Fibroblast of peridontal ligament (primary cell): ENCODE results near the gene ADAMTSL2.
"Not testable (repeated sequence)": the region's sequence is repeated elsewhere in the genome, so short reads cannot be mapped to it uniquely, and the experiment has no call there.

Source experiments
- DNase-seq: peaks from one replicate; pipeline ENCODE4 v3.0.0-alpha.2; 2010; ENCODE audit errors: extremely low read depth

The ADAMTSL2 gene

DNA sequence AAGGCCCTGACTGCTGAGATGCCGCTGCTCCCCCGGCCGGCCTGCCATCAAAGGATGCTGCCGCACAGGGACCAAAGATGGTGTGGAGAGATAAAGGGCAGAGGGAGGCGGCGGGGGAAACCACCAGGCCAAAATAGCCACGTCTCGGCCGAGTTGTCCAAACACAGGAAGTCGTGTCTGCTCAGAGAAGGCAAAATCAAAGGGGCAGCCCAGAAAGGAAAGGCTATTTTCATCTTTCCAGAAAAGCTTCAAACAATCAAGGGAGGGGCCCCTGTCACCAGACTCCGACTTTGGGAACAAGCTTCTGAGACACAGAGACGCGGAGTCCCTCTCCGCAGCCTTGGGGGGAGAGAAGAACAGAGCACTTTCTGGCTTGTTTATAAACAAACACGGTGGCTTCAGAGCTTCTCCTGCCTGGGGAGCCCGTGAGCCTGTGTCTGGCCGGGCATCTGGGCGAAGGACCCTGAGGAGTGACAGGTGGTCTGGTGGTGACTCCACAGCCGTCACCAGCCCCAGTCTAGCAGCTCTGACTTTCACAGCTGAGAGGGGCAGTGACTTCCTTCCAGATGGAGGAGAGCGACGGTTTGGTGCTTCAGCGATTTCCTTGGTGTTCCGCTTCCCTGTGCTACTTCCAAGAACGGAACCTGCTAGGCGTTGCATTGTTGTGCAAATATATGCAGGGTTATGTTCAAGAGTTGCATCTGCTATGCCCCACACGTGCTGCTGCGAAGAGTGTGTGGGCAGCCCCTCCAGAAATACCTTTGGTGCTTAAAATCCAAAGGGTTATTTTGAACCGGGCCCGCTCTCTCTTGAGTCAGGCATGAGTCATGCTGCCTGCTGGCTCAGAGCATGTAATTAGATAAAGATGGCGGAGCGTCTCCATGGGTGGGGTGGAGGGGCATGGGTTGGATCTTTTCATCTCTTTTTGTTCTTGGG lies 24.0 kb downstream of the ADAMTSL2 start:
- DNase-seq = peak; percentile 75

DNA sequence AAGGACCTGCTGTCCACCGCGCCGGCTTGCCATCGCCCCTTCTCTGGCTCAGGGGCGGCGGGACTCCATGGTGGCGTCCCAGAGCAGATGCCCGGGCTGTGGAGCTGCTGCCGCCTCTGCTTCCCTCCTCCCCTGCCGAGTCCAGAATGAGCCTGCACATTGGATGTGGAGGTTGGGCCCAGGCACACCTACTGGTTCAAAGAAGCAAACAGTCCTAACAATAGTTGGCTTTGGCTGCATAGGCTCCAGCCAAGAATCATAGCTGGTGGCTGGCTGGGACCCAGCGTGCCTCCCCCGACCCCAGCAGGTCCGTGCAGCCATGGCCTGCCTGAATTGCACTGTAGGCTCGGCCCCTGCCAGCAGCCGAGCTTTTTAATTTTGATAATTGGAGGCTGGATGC lies 25.8 kb downstream of the ADAMTSL2 start:
- DNase-seq = no peak

DNA sequence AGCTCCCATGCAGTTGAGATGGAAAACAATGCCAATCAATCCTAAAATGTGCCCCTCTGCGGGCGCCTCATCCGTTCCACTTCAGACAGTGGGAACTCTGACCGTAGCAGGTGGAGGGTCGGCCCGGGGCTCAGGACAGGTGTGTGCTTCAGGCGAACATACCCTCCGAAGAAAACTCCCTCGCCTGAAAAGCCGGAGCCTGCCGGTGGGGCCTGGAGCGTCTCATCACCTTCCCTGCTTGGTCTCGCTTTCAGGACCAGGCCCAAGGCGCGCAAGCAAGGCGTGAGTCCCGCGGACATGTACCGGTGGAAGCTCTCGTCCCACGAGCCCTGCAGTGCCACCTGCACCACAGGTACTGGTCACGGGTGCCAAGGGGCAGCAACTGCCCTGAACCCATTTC lies 26.4 kb downstream of the ADAMTSL2 start:
- no peak for DNase-seq

DNA sequence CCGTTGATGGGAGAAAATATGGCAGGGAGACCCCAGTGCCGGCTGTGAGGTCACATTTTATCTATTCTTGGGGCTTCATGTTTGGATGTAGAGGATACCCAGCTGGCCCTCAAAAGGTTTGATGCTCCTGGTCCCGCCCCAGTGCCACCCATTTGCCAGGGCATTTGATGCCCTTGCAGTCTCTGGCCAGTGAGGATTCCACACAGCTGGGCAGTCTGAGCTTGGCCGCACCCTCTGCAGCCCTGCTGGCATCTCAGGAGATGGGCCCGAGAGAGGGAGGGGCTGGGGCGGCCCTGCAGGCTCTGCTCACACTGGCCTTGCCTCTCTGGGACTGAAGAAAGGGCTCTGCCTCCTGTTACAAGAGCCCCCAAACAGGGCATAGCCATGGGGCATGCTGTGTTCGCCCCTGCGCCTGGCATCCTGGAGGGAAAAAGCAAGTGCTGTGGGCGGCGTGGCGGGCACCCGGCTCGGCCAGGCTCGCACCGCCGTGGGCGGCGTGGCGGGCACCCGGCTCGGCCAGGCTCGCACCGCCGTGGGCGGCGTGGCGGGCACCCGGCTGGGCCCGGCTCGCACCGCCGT lies 27.6 kb downstream of the ADAMTSL2 start:
- DNase-seq = no peak

DNA sequence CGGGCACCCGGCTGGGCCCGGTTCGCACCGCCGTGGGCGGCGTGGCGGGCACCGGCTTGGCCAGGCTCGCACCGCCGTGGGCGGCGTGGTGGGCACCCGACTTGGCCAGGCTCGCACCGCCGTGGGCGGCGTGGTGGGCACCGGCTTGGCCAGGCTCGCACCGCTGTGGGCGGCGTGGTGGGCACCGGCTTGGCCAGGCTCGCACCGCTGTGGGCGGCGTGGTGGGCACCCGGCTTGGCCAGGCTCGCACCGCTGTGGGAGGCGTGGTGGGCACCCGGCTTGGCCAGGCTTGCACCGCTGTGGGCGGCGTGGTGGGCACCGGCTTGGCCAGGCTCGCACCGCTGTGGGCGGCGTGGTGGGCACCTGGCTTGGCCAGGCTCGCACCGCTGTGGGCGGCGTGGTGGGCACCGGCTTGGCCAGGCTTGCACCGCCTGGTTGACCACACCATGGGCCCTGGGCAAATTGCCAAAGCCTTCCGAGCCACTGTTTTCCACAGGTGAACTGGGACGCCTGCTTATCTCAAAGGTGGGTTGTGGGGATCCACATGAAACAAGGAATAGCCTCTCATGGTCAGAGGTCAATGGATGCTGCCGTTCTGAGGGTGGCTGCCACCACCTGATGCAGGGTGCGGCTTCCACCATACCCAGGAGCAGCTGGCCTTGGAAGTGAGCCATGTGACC lies 28.2 kb downstream of the ADAMTSL2 start:
- DNase-seq = no peak

DNA sequence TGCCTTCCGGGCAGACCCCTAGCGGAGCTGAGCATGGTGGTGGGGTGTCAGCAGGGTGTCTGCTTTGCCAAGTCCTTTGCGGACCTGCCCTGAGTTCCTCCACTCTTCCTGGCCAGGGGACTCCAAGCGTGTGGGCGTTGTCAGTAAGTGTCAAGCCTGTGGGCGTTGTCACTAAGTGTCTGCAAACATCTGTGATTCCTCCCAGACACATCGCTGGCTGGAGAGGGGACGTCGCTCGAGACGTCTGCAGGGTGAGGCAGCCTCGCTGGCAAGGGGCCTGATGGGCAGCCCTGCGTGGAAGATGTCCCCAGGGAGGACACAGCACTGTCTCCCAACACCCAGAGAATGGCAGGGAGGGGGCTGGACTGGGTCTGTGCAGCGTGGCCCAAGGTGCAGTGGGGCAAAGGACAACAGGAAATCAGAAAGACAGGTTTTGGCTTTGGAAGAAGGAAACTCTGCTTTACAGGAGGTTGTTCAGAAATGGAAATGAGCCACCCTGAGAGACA lies 28.8 kb downstream of the ADAMTSL2 start:
- no peak for DNase-seq

DNA sequence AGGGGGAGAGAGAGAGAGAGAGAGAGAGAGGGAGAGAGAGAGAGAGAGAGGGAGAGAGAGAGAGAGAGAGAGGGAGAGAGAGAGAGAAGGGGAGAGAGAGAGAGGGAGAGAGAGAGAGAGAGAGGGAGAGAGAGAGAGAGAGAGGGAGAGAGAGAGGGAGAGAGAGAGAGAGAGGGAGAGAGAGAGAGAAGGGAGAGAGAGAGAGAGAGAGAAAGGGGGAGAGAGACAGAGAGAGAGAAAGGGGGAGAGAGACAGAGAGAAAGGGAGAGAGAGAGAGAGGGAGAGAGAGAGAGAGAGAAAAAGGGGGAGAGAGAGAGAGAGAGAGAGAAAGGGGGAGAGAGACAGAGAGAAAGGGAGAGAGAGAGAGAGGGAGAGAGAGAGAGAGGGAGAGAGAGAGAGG lies 29.3 kb downstream of the ADAMTSL2 start:
- DNase-seq = not testable (repeated sequence)

DNA sequence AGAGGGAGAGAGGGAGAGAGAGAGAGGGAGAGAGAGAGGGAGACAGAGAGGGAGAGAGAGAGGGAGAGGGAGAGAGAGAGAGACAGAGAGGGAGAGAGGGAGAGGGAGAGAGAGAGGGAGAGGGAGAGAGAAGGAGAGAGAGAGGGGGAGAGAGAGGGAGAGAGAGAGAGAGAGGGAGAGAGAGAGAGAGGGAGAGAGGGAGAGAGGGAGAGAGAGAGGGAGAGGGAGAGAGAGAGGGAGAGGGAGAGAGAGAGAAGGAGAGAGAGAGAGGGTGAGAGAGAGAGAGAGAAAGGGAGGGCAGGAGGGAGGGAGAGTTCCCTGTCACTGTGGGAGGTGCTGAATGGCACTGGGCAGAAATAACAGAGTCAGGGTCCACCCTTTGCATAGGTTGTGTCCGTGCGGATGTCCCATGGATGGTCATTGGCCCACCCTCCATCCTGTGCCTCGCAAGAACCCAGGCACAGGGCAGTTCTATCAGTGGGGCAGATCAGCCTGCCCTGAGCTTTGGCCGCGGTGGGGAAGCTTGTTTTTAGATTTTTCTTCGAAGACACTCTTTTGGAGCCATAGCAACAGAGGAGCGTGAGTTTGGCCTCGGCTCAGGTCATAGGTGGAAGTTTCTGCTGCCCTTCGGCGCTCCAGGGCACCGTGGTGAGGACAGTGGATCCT lies 30.1 kb downstream of the ADAMTSL2 start:
- DNase-seq = no peak

DNA sequence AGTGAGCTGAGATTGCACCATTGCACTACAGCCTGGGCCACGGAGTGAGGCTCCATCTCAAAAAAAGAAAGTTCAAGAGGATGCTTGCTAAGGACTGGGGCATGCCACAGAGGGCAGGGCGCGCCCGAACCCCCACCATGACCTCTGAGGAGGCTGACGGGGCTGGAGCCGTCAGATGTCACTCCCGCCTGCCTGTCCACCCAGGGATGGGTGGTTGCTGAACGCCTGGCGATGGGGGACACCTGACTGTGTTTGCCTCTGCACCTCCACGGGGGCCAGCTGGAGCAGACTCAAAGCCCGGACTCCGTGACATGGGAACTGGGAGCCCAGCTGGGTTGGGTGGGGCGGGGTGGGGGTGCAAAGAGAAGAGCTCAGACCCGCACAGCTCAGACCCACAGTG lies 31.9 kb downstream of the ADAMTSL2 start:
- no peak for DNase-seq

DNA sequence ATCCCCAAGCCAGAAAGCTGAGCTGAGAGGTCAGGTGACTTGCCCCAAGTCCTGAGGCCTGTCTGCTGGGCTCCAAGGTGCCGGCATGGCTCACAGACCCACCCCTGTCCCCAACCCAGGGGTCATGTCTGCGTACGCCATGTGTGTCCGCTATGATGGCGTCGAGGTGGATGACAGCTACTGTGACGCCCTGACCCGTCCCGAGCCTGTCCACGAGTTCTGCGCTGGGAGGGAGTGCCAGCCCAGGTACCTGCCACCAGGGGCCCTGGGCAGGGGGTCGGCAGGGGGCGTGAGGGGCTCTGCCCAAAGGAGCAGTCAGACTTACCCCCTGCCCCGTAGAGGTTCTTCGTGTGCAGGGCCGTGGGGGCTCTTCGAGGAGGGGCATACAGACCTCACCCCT lies 32.3 kb downstream of the ADAMTSL2 start:
- no peak for DNase-seq

DNA sequence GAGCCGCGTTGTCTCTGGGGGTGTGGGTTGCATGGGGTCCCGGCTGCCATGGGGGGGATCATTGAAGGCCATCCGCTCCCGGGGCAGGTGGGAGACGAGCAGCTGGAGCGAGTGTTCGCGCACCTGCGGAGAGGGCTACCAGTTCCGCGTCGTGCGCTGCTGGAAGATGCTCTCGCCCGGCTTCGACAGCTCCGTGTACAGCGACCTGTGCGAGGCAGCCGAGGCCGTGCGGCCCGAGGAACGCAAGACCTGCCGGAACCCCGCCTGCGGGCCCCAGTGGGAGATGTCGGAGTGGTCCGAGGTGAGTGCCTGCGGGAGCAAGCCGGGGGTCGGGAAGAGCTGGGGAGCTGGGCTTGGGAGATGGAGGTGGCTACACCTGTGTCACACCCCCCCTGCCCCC lies 33.7 kb downstream of the ADAMTSL2 start:
- no peak for DNase-seq

DNA sequence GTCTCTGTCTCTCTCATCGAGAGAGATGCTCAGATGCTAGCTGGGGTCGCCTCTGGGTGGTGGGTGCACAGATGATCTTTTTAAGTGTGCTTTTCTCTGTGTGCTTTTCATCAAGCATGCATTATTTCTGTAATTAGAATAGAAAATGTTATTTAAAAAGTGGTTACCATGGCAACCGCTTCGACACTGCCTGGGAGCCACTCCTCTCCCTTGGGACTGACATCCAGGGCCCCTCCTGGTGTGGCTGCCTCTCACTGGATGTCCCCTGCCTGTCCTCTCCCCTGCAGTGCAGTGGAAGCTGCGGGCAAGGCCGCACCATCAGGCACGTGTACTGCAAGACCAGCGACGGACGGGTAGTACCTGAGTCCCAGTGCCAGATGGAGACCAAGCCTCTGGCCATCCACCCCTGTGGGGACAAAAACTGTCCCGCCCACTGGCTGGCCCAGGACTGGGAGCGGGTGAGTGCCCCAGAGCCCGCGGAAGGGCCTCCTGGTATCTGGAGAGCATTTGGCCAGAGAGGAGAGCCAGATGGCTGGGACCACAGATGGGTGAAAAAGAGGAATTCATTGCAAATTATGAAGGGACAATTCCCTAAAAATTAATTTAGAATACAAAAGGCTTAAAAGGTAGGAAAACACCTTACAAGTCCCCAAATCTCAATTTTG lies 34.7 kb downstream of the ADAMTSL2 start:
- no peak for DNase-seq

DNA sequence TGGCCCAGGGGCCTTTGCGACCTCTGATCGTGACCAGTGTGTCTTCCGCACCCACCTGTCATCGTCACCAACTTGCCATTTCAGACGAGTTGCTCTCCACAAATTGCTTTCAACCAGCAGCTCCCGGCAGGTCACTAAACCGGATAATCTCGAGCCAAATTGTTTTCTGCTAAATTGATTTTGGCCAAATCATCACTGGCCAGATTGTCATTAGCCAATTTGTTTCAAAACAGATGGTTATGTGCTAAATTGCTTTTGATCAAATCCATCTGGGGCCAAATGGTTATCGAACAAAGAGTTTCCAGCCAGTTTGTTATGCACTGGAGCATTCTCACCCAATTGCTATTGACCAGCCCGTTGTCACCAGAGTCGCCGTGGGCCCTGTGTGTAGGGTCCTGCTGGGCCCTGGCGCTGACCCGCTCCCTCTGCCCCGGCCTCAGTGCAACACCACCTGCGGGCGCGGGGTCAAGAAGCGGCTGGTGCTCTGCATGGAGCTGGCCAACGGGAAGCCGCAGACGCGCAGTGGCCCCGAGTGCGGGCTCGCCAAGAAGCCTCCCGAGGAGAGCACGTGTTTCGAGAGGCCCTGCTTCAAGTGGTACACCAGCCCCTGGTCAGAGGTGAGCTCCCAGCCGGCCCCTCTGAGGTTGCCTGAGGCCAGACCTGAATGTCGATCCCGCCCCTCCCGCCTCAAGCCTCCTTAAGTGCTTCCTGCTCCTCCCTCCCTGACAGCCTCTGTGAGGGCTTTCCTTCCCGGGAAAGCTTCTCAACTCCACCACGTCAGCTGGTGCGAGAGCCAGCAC lies 35.6 kb downstream of the ADAMTSL2 start:
- DNase-seq = no peak

DNA sequence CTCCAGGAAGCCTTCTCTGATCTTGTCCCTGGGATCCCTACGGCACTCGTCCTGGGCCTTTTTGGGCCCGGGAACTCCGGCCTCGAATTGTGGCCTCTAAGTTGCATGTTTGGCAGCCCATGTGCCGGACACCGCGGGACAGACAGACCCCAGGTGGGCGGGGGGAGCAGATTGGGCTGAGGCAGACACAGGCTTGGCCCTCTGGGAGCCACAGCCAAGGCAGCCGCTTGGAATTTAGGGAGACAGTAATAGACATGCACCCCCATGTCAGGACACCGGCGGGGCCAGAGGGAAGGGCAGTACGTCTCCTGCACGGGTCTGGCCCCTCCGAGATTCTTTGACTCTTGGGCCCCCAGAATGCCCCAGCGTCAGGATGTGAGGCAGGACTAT lies 36.2 kb downstream of the ADAMTSL2 start:
- no peak for DNase-seq

DNA sequence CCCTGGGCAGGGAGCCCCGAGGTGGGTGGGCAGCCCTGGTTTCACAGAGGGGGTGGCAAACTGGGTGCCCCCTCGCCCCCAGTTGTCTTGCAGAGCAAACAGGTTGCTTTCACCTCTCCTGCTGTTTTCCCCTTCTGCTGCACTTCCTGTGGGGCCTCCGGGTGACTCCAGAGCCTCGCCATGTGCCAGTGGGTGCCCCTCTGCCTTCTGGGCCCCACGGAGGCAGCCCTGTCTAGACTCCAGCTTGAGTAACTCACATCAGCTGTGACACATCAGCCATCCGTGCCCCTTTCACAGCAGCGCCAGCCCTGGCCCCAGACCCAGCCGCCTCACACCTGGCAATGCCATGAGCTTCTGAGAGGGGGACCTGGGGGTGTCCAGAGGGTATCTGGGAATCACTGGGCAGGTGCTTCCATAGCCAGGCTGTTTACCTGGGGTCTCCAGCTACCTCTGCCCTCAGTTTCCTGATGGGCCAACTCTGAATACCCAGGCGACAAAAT lies 36.9 kb downstream of the ADAMTSL2 start:
- no peak for DNase-seq

DNA sequence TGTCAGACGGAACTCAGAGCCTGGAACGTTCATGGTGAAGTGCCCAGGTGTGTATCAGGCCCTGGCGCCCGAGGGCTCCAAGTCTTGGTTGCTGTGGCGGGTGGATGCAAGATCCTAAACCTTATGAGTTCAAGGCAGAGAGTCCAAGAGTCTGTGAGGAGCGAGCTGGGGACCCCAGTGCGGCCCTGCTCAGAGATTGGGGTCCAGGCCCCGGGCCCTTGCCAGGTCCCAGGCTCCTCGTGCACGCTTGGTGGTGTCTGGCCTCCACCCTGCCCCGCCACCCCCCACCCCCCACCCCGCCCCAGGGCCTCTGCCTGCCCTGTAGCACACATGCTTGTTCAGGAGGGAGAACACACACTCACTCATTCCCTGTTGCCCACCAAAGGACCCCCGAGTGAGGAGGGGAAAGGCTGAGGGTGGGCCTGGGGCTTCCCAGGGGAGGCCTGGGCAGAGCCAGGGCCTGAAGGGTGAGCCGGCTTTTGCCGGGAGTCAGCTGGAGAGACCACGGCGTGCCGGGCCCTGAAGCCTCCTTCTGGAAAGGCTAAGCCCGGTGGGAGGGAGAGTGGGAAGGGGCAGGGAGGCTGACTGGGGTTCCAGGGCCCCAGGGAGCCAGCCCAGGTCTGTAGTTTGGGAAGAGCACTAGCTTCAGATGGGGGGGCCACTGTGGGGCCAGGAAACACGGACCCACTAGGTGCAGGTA lies 37.5 kb downstream of the ADAMTSL2 start:
- no peak for DNase-seq

DNA sequence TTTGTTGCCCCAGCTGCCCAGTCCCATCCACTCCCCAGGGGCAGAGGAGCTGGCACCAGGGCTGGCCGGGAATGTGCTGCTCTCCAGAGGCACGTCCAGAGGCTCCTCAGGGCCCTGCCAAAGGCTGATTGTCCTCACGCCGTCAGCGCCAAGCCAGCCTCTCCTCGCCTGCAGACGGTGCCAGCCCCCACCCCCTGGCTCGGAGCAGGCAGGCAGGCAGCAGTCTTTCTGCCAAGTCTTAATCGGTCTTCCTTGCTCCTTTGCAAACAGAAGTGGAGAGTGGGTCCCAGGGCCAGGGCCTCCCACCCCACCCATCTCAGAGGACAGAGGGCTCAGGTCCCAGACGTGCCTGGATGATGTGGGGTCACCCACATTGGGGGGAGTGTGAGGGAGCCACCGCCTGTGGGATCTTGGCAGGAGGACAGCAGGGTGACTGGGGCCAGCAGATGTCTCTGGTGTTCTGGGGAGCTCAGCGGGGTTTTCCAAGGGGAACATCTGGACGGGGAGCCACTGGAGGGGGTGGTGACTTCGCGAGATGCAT lies 38.4 kb downstream of the ADAMTSL2 start:
- DNase-seq = no peak

DNA sequence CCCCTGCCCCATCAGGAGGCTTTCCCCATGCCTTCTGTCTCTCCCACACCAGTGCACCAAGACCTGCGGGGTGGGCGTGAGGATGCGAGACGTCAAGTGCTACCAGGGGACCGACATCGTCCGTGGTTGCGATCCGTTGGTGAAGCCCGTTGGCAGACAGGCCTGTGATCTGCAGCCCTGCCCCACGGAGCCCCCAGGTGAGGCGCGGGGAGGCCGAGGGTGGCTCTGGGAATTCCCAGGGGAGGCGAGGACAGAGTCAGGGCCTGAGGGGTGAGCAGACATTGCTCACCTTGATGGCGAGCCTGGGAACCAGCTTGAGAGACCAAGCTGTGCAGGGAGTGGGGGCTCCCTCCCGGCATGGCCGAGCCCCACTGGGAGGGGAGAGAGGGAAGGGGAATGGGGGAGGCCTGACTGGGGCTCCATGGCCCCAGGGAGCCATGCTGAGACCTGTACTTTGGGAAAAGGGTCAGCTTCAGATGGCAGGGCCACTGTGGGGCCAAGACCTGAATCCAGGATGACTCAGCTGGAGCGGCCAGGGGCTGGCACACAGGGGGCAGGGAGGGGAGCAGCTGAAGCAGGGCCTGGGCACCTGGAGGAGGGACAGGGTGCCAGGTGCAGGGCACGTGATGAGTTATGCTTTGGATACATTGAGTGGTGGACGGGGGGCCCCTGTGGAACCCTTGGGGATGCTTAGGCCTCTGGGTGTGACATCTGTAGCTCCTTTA lies 39.4 kb downstream of the ADAMTSL2 start:
- no peak for DNase-seq

DNA sequence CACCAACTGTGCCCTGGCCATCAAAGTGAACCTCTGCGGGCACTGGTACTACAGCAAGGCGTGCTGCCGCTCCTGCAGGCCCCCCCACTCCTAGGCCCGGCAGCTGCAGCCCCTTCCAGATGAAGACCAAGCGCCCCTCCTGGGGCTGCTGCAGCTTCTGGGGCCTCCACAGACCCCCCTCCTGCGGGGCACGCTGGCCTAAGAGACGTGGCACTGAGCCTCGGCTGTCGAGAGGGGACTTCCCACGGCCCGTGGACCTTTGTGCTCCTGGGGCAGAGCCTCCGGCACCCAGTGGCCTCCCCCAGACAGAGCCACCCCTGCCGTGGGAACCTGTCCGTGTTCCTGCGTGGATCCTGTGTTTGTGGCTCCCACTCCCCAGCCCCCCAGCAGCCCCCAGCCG lies 40.3 kb downstream of the ADAMTSL2 start:
- DNase-seq = no peak
